Measurements from ENCODE around the gene C13orf46.
"Not testable (repeated sequence)": the region's sequence is repeated elsewhere in the genome, so short reads cannot be mapped to it uniquely, and the experiment has no call there.

The C13orf46 gene

DNA sequence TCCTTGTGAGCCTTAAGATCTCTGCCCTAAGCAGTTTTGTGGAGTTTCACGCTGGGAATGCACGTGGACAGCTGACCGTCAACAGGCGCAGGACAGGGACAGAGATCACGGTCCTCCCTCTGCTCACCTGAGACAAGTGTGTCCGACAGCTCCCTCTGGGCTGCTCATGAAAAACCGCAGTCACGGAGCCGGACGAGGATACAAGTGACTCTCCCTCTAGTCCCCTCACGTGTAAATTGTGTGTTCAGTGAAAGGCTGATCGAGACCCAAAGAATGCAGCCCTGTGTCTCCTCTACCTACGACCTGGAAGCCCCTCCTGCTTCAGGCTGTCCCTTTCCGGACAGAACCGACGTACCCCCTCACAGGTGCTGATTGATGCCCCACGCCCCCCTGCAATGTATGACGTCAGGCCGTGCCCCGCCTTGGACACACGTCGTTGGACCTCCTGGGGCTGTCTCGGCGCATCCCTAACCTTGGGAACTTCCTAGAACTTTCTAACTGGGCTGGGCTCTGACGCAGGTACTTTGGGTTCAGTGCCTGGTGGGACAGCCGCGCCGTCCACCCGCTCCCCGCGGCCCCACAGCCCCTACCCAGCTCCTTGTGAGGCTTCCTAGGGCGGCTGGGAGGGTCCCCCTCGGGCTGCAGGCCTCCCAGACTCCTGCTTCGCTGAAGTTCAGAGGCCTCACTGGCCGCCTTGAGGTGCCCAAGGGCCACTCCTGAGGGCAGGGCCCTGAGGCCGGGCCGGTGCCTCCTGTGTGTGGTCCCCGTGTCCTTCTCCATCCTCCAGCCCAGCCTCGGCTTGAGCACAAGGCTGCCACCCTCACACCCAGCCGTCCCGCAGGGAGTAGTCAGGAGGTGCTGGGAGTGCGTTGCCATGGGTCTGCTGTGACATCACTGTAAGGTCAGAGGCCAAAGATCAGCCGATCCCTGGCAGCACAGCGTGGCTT is at the start of gene C13orf46:
Gene C13orf46, minus strand, starts transcription at position 859 of the 947 bp plus-strand sequence. Its CDS starts 79 bp downstream, at position 780.
- FAIRE-seq (no peak), DNase-seq (ENCODE audit: low spot score) (no peak)

GRCh38 chr13:114022876-114023275 is 49.0 kb upstream of the C13orf46 start:
- DNase-seq (ENCODE audit: low spot score): no peak
- no peak for FAIRE-seq

DNA sequence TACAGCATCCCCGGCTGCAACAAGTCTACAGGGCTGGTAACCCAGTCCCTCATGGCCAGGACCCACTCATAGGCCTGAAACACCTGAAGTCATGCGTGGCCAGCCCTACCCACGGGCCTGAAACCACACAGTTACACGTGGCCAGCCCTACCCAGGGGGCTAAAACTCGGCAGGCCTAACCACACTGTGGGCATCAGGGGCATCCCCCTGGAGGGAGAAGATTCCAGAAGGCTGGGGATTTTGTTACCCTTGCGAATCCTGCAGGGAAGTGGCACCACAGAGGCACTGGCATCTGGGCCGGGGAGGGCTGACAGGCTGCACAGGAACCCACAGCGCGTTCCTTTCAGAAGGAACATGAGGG is 48.4 kb upstream of the C13orf46 start:
- FAIRE-seq (no peak), DNase-seq (ENCODE audit: low spot score) (no peak)

DNA sequence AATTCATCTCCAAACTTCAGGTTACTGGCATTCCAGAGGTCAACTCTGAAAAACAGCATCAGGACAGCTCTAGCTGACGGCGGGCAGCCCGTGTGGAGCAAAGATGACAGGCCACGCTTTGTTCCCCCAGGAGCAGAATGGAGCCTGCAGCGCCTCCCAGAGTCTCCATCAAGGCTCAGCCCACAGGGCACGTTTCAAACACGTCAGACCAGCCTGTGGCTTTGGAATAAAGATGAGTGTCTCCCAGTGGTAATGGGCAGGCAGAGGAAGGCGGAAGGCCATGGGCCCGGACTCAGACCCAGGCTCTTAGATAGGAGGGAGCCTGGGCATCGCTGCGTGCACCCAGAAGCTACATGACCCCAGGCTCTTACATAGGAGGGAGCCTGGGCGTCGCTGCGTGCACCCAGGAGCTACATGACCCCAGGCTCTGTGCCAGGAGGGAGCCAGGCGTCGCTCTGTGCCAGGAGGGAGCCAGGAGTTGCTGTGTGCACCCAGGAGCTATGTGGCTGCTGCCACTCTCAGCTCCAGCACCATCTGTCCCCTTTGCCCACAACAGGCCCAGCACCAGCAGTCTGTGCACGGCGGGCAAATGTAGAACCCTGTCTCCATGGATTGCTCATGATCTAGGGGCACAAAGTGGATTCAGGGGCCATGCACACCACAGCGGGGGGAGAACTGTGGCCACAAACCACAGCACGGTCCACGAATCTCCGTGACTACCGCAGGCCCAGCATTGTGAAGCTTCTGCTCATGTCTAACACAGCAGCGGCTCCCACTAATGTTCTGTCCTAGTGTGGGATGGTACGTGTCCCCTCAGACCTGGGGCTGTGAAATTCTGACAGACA is 47.8 kb upstream of the C13orf46 start:
- DNase-seq (ENCODE audit: low spot score) (no peak), FAIRE-seq (peak; percentile 72)

GRCh38 chr13:114020750-114021463 is 47.0 kb upstream of the C13orf46 start:
- DNase-seq (ENCODE audit: low spot score) (no peak), FAIRE-seq (no peak)

GRCh38 chr13:114020134-114020533 is 46.3 kb upstream of the C13orf46 start:
- DNase-seq (ENCODE audit: low spot score); FAIRE-seq: not testable (repeated sequence)

- DNase-seq (ENCODE audit: low spot score) (peak; percentile 54), FAIRE-seq (no peak)
These were observed 45.5 kb upstream of the C13orf46 start for GRCh38 chr13:114019367-114019766.

GRCh38 chr13:114018461-114019055 is 44.7 kb upstream of the C13orf46 start:
- DNase-seq (ENCODE audit: low spot score): no peak
- FAIRE-seq: no peak

- FAIRE-seq (no peak), DNase-seq (ENCODE audit: low spot score) (no peak)
These were observed 44.1 kb upstream of the C13orf46 start for GRCh38 chr13:114017966-114018365.

DNA sequence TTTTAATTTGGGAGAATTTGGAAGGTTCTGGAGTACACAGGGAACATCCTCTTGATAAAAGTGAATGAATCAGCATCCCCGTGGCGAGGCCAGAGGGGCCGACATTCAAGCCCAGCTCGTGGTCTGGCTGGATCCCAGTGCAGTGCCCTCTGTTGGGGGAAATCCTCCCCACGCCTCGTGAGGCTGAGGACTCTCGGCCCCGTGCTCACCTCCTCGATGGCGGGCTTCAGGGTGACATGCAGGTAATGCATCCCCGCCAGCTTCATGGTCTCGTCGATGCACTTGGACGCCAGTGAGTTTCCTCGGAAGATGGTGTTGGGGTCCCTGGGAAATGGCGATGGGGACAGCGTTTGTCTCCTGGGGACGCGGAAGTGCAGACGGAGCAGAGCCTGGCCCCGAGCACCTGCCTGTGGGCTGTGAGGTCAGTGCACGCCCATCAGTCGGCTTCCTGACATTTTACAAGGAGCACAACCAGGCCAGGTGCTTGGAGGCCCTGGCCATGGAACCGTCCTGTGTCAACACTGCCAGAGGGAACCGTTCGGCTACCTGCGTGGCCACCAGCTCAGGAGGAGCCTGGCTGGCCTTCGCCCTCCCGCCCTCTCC is 43.3 kb upstream of the C13orf46 start:
- peak; percentile 5 for FAIRE-seq
- peak; percentile 40 for DNase-seq (ENCODE audit: low spot score)

DNA sequence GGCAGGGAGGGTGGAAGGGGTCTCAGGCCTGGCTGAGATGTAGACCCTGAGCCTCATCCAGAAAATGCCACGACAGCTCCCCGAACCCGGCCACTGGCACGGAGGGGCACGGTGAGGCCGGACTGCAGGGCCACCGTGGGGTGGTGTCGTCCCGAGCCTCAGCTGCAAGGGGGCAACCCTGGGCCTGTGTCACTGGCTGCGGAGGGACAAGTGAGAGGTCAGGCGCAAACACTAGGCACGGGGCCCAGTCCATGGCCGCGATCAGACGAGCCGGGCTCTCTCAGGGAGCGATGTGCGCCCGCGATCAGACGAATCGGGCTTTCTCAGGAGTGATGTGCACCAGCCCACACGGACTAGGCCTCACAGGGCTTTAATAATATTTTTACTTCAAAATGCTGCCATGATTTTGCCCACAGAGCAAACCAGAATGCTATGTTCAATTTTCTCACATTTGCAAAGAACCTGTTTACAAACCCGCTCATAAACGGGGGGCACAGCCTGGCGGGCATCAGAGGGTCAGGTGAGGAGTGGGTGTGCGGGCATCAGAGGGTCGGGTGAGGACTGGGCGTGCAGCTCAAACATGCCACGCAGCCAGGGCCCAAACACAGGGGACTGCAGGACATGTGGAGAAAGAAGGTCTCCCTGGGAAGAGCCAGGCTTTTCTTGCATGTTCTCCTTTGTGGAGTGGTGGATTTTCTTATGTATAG is 42.6 kb upstream of the C13orf46 start:
- no peak for DNase-seq (ENCODE audit: low spot score)
- no peak for FAIRE-seq

DNA sequence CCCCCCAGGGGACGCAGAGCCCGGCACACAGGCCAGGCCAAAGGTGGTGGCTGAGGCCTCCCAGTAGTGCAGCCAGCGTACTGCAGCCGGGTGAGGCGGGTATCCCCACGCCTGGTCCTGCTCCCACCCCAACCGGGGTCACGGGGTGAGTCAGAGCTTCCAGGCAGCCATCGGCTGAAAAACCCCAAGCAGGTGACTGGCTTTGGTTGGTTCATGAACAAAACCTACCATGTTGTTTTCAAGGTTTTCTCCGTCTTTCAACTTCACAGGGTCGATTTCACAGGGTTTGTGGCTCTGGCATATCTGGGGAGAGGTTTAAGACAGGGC is 42.1 kb upstream of the C13orf46 start:
- DNase-seq (ENCODE audit: low spot score): no peak
- FAIRE-seq: no peak

DNA sequence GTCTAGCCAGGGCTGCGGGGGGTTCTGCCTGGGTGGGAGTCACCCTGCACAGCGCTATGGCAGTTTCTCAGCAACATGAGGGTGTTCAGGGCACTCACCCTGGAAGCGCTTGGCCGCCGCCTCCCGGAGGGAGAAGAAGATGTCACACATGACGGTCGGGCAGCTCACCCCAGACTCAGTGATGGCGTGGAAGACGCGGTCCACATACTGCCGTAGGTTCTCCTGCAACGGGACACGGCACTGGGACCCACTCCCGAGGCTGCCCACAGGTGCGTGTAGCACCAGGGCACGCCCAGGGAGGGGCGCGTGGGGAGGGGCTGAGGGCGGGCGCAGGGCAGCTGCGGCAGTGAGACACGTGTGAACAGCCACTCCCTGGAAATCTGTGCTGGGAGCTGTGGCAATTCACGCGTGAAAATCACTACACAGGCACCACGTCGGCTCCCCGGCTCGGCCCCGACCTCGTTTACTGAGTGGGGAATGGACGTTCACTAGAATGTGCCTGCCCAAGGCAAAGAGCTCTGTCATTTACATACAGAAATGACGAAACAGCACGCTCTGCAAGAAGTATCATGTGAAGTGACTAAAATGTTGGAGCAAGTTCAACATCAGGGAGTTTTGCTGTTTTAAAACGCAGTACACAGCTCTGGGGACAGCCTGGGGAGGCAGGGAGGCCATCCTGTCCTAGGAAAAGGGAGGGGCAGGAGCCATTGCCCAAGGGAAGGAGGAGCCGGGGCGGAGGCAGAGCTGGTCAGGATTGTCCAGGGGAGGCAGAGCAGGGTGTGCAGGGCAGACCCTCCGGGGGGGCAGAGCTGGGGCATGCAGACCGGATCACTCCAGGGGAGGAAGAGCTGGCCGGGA is 41.5 kb upstream of the C13orf46 start:
- DNase-seq (ENCODE audit: low spot score) (no peak), FAIRE-seq (peak; percentile 86)

DNA sequence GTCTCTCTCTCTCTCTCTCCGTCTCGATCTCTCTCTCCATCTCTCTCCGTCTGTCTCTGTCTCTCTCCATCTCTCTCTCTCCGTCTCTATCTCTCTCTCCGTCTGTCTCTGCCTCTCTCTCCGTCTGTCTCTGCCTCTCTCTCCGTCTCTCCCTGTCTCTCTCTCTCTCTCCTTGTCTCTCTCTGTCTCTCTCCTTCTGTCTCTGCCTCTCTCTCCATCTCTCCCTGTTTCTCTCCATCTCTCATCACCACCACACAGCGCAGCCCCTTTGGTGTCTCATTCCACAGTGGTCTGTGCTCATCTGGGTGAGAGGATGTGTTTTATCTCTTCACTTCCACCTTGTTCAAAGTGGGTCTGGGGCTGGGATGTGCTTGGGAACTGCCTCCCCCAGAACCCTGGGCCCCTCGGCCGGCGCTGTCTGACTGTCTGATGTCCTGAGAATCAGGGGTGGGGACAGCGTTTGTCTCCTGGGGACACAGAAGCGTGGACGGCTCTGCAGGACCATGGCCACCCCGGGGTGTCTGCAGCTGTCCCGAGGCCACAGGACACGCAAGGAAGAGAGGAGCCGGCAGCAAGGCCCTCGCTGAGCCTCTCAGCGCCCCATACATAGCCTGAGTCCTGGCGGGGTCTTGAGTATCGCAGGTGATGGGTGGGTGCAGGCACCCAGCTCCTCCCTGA is 40.2 kb upstream of the C13orf46 start:
- FAIRE-seq: no peak

DNA sequence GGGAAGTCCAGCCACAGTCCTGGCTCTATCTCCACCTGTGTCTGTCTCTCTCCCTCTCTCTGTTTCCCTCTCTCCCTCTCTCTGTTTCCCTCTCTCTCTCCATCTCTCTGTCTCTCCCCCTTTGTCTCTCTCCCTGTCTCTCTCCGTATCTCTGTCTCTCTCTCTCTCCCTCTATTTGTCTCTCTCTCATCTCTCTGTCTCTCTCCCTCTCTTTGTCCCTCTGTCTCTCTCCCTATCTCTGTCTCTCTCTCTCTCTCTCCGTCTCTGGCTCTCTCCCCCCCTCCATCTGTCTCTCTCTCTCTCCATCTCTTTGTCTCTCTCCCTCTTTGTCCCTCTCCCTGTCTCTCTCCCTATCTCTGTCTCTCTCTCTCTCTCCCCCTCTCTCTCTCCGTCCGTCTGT is 39.5 kb upstream of the C13orf46 start:
- DNase-seq (ENCODE audit: low spot score) (no peak), FAIRE-seq (no peak)

More for the DNA sequence above, 40.2 kb upstream of the C13orf46 start:
- DNase-seq (ENCODE audit: low spot score): no peak

DNA sequence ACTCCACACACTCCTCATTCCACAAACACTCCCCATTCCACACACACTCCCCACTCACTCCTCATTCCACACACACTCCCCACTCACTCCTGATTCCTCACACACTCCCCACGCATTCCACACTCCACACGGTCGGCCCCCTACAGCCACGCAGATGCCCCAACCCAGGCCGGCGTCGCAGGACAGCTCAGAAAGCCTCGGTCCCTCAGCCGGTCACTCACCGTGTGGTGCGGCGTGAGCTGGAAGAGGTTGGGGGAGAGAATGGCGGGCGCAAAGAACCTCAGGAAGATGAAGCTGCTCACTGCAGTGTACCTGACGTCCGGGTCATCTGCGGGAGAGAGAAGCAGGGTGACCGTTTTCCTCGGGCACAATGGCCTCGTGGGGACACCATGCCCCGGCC is 39.0 kb upstream of the C13orf46 start:
- FAIRE-seq (no peak), DNase-seq (ENCODE audit: low spot score) (no peak)

DNA sequence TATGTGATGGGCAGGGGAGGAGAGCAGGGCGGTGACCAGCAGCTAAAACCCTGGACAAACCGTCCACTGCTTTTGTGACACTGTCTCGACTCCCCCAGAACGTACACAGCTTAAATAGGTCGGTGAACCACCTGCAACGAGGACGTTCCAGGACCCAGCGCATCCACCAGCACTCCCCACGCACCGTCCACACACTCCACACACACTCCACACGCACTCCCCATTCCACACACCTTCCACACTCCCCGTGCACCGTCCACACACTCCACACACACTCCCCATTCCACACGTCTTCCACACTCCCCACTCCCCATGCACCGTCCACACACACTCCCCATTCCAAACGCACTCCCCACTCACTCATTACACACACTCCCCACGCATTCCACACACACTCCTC is 38.3 kb upstream of the C13orf46 start:
- no peak for FAIRE-seq

GRCh38 chr13:114011226-114011625 is 37.4 kb upstream of the C13orf46 start:
- DNase-seq (ENCODE audit: low spot score): no peak
- FAIRE-seq: no peak

More for the DNA sequence above, 38.3 kb upstream of the C13orf46 start:
- no peak for DNase-seq (ENCODE audit: low spot score)
